B cell (primary cell): ENCODE measurements around the gene C20orf141. TPM values are rescaled to one million over a fixed set of nuclear protein-coding genes. Genes with fewer than 3 reads are reported as not detected.

Experiments used
- ATAC-seq: fragments of 200-7000 bp; cut with Tn5 transposase; one replicate; pipeline ENCODE4 v1.10.0; 2021; ENCODE audit warnings: low read depth, mild to moderate bottlenecking, moderate number of reproducible peaks, moderate library complexity
- CTCF ChIA-PET: fragments of 350-600 bp; sonication (Branson Sonifier 250); formaldehyde crosslinking; loops from one replicate; lab custom pipeline; 2021; ENCODE audit warnings: antibody characterized with exemption, inconsistent platforms; lab: Charles Lee
- POLR2A ChIA-PET: fragments of 350-600 bp; sonication (Branson Sonifier 250); formaldehyde crosslinking; loops from one replicate; lab custom pipeline; 2021; ENCODE audit warnings: antibody characterized with exemption; lab: Charles Lee
- DNase-seq: peaks from one replicate; pipeline ENCODE4 v3.0.0; 2013
- H2AFZ ChIP-seq: 2 replicates; pipeline ENCODE4 v1.6.1; 2012; ENCODE audit warnings: mild to moderate bottlenecking, low read depth, low read length; ENCODE audit not compliant: insufficient read depth, poor library complexity, severe bottlenecking
- H3K27ac ChIP-seq, 2 donors: 1 replicate in 1 of 2; 2 replicates in 1 of 2; pipeline ENCODE4 v1.5.1; 2012 to 2013; ENCODE audit warnings: low read length in 2 of 2, mild to moderate bottlenecking in 2 of 2, moderate library complexity in 1 of 2
- H3K27me3 ChIP-seq, 4 experiments: fragments of 200-600 bp in 1 of 4; sonication (generic) in 1 of 4; replicated peaks in 1 of 4; 1 replicate in 2 of 4; 2 replicates in 2 of 4; pipeline versions ENCODE4 v1.6.1 to v1.7.0; 2013 to 2016; ENCODE audit warnings: low read length in 3 of 4, mild to moderate bottlenecking in 2 of 4, mixed read lengths in 1 of 4, moderate library complexity in 1 of 4; ENCODE audit not compliant: insufficient read depth in 4 of 4, control insufficient read depth in 3 of 4; ENCODE audit errors: control extremely low read depth in 1 of 4
- H3K36me3 ChIP-seq, 2 experiments: replicated peaks in 1 of 2; 1 replicate in 1 of 2; 2 replicates in 1 of 2; pipeline versions ENCODE4 v1.6.1 to v1.7.1; 2013; ENCODE audit warnings: low read length in 1 of 2; ENCODE audit not compliant: insufficient read depth in 2 of 2, control insufficient read depth in 1 of 2; ENCODE audit errors: control extremely low read depth in 1 of 2, extremely low read depth in 1 of 2
- H3K4me1 ChIP-seq, 2 donors: fragments of 200-600 bp in 1 of 2; sonication (generic) in 1 of 2; 1 replicate in 1 of 2; 2 replicates in 1 of 2; pipeline versions ENCODE4 v1.5.1 to v1.6.1; 2013 to 2017; ENCODE audit warnings: low read length in 2 of 2; ENCODE audit not compliant: control insufficient read depth in 2 of 2, insufficient read depth in 2 of 2
- H3K4me2 ChIP-seq: replicated peaks from 2 replicates; pipeline ENCODE3; 2012; ENCODE audit warnings: mild to moderate bottlenecking, low read depth, low read length; ENCODE audit not compliant: poor library complexity, severe bottlenecking
- H3K4me3 ChIP-seq, 5 experiments: fragments of 200-600 bp in 1 of 5; sonication (generic) in 1 of 5; 1 replicate in 3 of 5; 2 replicates in 2 of 5; pipeline versions ENCODE4 v1.5.1 to v1.7.0; 2011 to 2016; ENCODE audit warnings: low read length in 4 of 5, mild to moderate bottlenecking in 4 of 5, low read depth in 2 of 5, control low read depth in 1 of 5, moderate library complexity in 1 of 5; ENCODE audit not compliant: insufficient read depth in 1 of 5; ENCODE audit errors: control extremely low read depth in 1 of 5, extremely low read depth in 1 of 5
- H3K79me2 ChIP-seq: fragments of 200-600 bp; sonication (generic); one replicate; pipeline ENCODE4 v1.6.0; 2016; ENCODE audit warnings: low read length; ENCODE audit not compliant: control insufficient read depth, insufficient read depth
- H3K9ac ChIP-seq: fragments of 200-600 bp; sonication (generic); 2 replicates; pipeline ENCODE4 v1.6.1; 2017; ENCODE audit warnings: mild to moderate bottlenecking, low read length, moderate library complexity
- H3K9me3 ChIP-seq, 3 donors: one replicate each; pipeline versions ENCODE4 v1.6.1 to v1.7.1; 2013; ENCODE audit warnings: low read length in 2 of 3; ENCODE audit not compliant: control insufficient read depth in 2 of 3, insufficient read depth in 1 of 3; ENCODE audit errors: control extremely low read depth in 1 of 3
- H4K20me1 ChIP-seq: 2 replicates; pipeline ENCODE4 v1.6.0; 2012; ENCODE audit warnings: mild to moderate bottlenecking, low read length; ENCODE audit not compliant: insufficient read depth, control insufficient read depth, poor library complexity, severe bottlenecking
- H3K27ac Mint-ChIP-seq: one replicate; pipeline ENCODE4 v1.8.0; 2021; ENCODE audit warnings: mixed read lengths
- H3K27me3 Mint-ChIP-seq: one replicate; pipeline ENCODE4 v1.8.0; 2021; ENCODE audit warnings: mixed read lengths
- H3K4me1 Mint-ChIP-seq: one replicate; pipeline ENCODE4 v1.8.0; 2021; ENCODE audit warnings: mixed read lengths
- H3K4me3 Mint-ChIP-seq: one replicate; pipeline ENCODE4 v1.8.0; 2021; ENCODE audit warnings: mixed read lengths
- H3K9me3 Mint-ChIP-seq: one replicate; pipeline ENCODE4 v1.8.0; 2022; ENCODE audit warnings: mixed read lengths; ENCODE audit not compliant: insufficient read depth
- EZH2 ChIP-seq: IDR thresholded peaks from 2 replicates; pipeline ENCODE4 v1.6.1; 2012; ENCODE audit warnings: borderline replicate concordance, low read depth, mild to moderate bottlenecking, moderate library complexity, low read length; ENCODE audit not compliant: insufficient read depth, poor library complexity, severe bottlenecking
- WGBS: methylation state at CpG from one replicate; pipeline ENCODE4 v1.1.5; 2013; ENCODE audit warnings: missing lambda C conversion rate; ENCODE audit not compliant: insufficient coverage; 5-methylcytosine and 5-hydroxymethylcytosine counted together
- intact Hi-C: fragments of 100-400 bp; cut with micrococcal nuclease; formaldehyde crosslinking; loops from one replicate; pipeline ENCODE4 v1.10.0; 2022
- polyA plus RNA-seq: library from polyadenylated mRNA; depleted of rRNA; stranded (reverse); fragments of >200 nt; gene quantifications from 2 replicates; pipeline ENCODE4 v1.2.3, GENCODE V29; 2012
- total RNA-seq, 2 donors: library from RNA; stranded (reverse); fragments of 120-200 nt in 1 of 2; gene quantifications; 1 replicate in 1 of 2; 2 replicates in 1 of 2; pipeline versions ENCODE4 v1.2.3 to v1.2.4, GENCODE V29; 2013 to 2022
- TF ChIP-seq, protein P1 (sequence below): fragments of 200-600 bp; IDR thresholded peaks from one replicate; pipeline ENCODE4 v1.8.0; 2022; ENCODE audit warnings: antibody characterized with exemption, mild to moderate bottlenecking

Gene C20orf141
- total and polyA plus RNA-seq, 2 donors (not counting 1 experiment from before 2014, with no cell fraction given): not detected

- Mint-ChIP-seq H3K27ac (peak within 1 kb of the TSS; percentile 71), H3K27me3 (peaks cover 61% of the 10 kb centered on the region), H3K4me1 (peaks cover 32% of the 10 kb centered on the region), H3K4me3 (peak within 1 kb of the TSS; percentile 95), H3K9me3 (no peaks in the 10 kb centered on the region)
- Histone ChIP-seq H3K9me3 (peaks cover 0 to 15% (median 0%) of the 10 kb centered on the region in 3 donors), H3K79me2 (no peaks in the 10 kb centered on the region), H3K4me3 (peak within 1 kb of the TSS; percentile 15 to 50 (median 41)), H4K20me1 (no peaks in the 10 kb centered on the region), H3K9ac (peak within 1 kb of the TSS; percentile 32), H3K4me1 (peaks cover 22 to 26% of the 10 kb centered on the region in 2 donors), H3K27ac (no peak within 1 kb of the TSS), H3K36me3 (no peaks in the 10 kb centered on the region), H2AFZ (peak within 1 kb of the TSS; percentile 76), H3K4me2 (peak within 1 kb of the TSS; percentile 75), H3K27me3 (peaks cover 0 to 55% (median 12%) of the 10 kb centered on the region in 4 experiments)
- ATAC-seq: peak; percentile 44
- CTCF ChIA-PET: interaction anchor here (0.6 to 0.9 kb wide), 3 partner anchors 37 to 262 kb away, joined by 3 read pairs; no protein-coding TSS in a partner anchor
- 1% methylated on average over 37 of the region's 52 CpGs for WGBS
- intact Hi-C loops: no loop called here
- TF ChIP-seq, protein P1, sequence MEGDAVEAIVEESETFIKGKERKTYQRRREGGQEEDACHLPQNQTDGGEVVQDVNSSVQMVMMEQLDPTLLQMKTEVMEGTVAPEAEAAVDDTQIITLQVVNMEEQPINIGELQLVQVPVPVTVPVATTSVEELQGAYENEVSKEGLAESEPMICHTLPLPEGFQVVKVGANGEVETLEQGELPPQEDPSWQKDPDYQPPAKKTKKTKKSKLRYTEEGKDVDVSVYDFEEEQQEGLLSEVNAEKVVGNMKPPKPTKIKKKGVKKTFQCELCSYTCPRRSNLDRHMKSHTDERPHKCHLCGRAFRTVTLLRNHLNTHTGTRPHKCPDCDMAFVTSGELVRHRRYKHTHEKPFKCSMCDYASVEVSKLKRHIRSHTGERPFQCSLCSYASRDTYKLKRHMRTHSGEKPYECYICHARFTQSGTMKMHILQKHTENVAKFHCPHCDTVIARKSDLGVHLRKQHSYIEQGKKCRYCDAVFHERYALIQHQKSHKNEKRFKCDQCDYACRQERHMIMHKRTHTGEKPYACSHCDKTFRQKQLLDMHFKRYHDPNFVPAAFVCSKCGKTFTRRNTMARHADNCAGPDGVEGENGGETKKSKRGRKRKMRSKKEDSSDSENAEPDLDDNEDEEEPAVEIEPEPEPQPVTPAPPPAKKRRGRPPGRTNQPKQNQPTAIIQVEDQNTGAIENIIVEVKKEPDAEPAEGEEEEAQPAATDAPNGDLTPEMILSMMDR: no peak
- TF ChIP-seq EZH2: no peak
- POLR2A ChIA-PET: no interaction called here
- peak; percentile 33 for DNase-seq
These were observed 14.1 kb upstream of the C20orf141 start, which contains the start of gene CPXM1 for GRCh38 chr20:2800521-2801285. Gene CPXM1 (minus strand): TSS chr20:2800627. CDS start chr20:2800572, 55 bp downstream.

- H3K36me3 ChIP-seq: no peaks in the 10 kb centered on the region
- no peak overlapping the region for H3K27ac ChIP-seq
- TF ChIP-seq, protein P1: no peak
- no peak for TF ChIP-seq EZH2
- H4K20me1 ChIP-seq: no peaks in the 10 kb centered on the region
- 7% methylated on average over 12 of the region's 13 CpGs for WGBS
- peaks cover 66% of the 10 kb centered on the region for H3K27me3 Mint-ChIP-seq
- intact Hi-C loops: no loop called here
- ChIA-PET CTCF (interaction anchor here (0.7 to 0.9 kb wide), 2 partner anchors 37 to 150 kb away, joined by 3 read pairs; no protein-coding TSS in a partner anchor), POLR2A (no interaction called here)
- ATAC-seq (no peak), DNase-seq (no peak)
- peaks cover 32% of the 10 kb centered on the region for H3K4me1 Mint-ChIP-seq
- peak overlapping the region; percentile 76 for H2AFZ ChIP-seq
- H3K4me2 ChIP-seq: peak overlapping the region; percentile 75
- peaks cover 0 to 56% (median 14%) of the 10 kb centered on the region in 4 experiments for H3K27me3 ChIP-seq
- peak overlapping the region; percentile 89 for H3K4me3 Mint-ChIP-seq
- peaks cover 22 to 26% of the 10 kb centered on the region in 2 donors for H3K4me1 ChIP-seq
- no peaks in the 10 kb centered on the region for H3K79me2 ChIP-seq
- no peak overlapping the region for H3K27ac Mint-ChIP-seq
- H3K9me3 Mint-ChIP-seq: no peaks in the 10 kb centered on the region
- H3K4me3 ChIP-seq: peak overlapping the region in 1 of 5 experiments; percentile 50
- H3K9ac ChIP-seq: no peak overlapping the region
- peaks cover 0 to 15% (median 0%) of the 10 kb centered on the region in 3 donors for H3K9me3 ChIP-seq
These were observed 13.5 kb upstream of the C20orf141 start for GRCh38 chr20:2801286-2801728.
